MCF 10A (cell line): ENCODE measurements around the gene LNPEP. TPM values are rescaled to one million over a fixed set of nuclear protein-coding genes. Genes with fewer than 3 reads are reported as not detected.

Source experiments
- BruUV-seq: library from RNA; stranded (reverse); fragments of 400-500 nt; replicated peaks from 2 replicates; lab custom pipeline; 2021; lab: Mats Ljungman, UMichigan
- CTCF ChIA-PET: fragments of 300-600 bp; sonication (Branson Sonifier 250); formaldehyde crosslinking; extraction: SDS; loops from one replicate; lab custom pipeline; 2021; ENCODE audit warnings: antibody characterized with exemption, inconsistent platforms; lab: Yijun Ruan, JAX
- POLR2A ChIA-PET: fragments of 300-600, 350-650 bp; sonication (Branson Sonifier 250); formaldehyde crosslinking; extraction: SDS; loops from one replicate; lab custom pipeline; 2020; ENCODE audit warnings: antibody characterized with exemption, inconsistent platforms; lab: Yijun Ruan, JAX
- DNase-seq: peaks from one replicate; pipeline ENCODE4 v3.0.0-alpha.2; 2018; ENCODE audit not compliant: unreplicated experiment
- H3K27ac Mint-ChIP-seq: one replicate; pipeline ENCODE4 v1.8.0; 2022; ENCODE audit warnings: mild to moderate bottlenecking, low read depth, mixed read lengths; ENCODE audit not compliant: unreplicated experiment
- H3K27me3 Mint-ChIP-seq: one replicate; pipeline ENCODE4 v1.8.0; 2022; ENCODE audit warnings: mixed read lengths; ENCODE audit not compliant: insufficient read depth, unreplicated experiment
- H3K36me3 Mint-ChIP-seq: one replicate; pipeline ENCODE4 v1.8.0; 2022; ENCODE audit warnings: mild to moderate bottlenecking, moderate library complexity, mixed read lengths; ENCODE audit not compliant: insufficient read depth, unreplicated experiment
- H3K4me1 Mint-ChIP-seq: one replicate; pipeline ENCODE4 v1.8.0; 2022; ENCODE audit warnings: mixed read lengths; ENCODE audit not compliant: insufficient read depth, unreplicated experiment
- H3K4me3 Mint-ChIP-seq: one replicate; pipeline ENCODE4 v1.8.0; 2022; ENCODE audit warnings: mild to moderate bottlenecking, moderate library complexity, mixed read lengths; ENCODE audit not compliant: unreplicated experiment
- H3K9me3 Mint-ChIP-seq: one replicate; pipeline ENCODE4 v1.8.0; 2022; ENCODE audit warnings: mixed read lengths; ENCODE audit not compliant: unreplicated experiment
- CTCF ChIP-seq: fragments of 200-600 bp; IDR thresholded peaks from one replicate; pipeline ENCODE4 v1.8.0; 2022; ENCODE audit warnings: antibody characterized with exemption, mild to moderate bottlenecking; ENCODE audit not compliant: unreplicated experiment
- intact Hi-C: fragments of 100-400 bp; cut with micrococcal nuclease; formaldehyde crosslinking; loops from 2 replicates; pipeline ENCODE4 v1.14.1; 2022
- total RNA-seq: library from RNA; stranded (reverse); gene quantifications from 2 replicates; pipeline ENCODE4 v1.2.3, GENCODE V29; 2022

Gene LNPEP
- total RNA-seq, 1 experiment from 2014 or later: 26.4 TPM

GRCh38 chr5:96903300-96903699, 32.6 kb upstream of the LNPEP start:
- no peak for DNase-seq
- BruUV-seq: no TSS peak
- CTCF ChIA-PET: interaction anchor here (1.6 kb wide), 1 partner anchor 34 kb away, joined by 3 read pairs; no protein-coding TSS in a partner anchor

GRCh38 chr5:96904054-96904931, 31.6 kb upstream of the LNPEP start:
- H3K36me3 Mint-ChIP-seq: peaks cover 42% of the 10 kb centered on the region
- no peaks in the 10 kb centered on the region for H3K9me3 Mint-ChIP-seq
- no peak overlapping the region for H3K4me3 Mint-ChIP-seq
- POLR2A ChIA-PET: interaction anchor here (0.9 to 1.6 kb wide), 2 partner anchors 28 to 98 kb away, joined by 3 to 4 read pairs; partner anchors contain the start of gene ERAP2
- no peak overlapping the region for H3K27ac Mint-ChIP-seq
- no peaks in the 10 kb centered on the region for H3K4me1 Mint-ChIP-seq
- no peaks in the 10 kb centered on the region for H3K27me3 Mint-ChIP-seq
- BruUV-seq: no TSS peak
- TF ChIP-seq CTCF: no peak
- intact Hi-C loops: no loop called here
- no peak for DNase-seq
- CTCF ChIA-PET: interaction anchor here (0.6 to 1.6 kb wide), 2 partner anchors 153 to 290 kb away, joined by 3 to 5 read pairs; no protein-coding TSS in a partner anchor

More at GRCh38 chr5:96903300-96903699, 32.6 kb upstream of the LNPEP start:
- no peaks in the 10 kb centered on the region for H3K27me3 Mint-ChIP-seq
- H3K27ac Mint-ChIP-seq: no peak overlapping the region
- no peak for TF ChIP-seq CTCF
- POLR2A ChIA-PET: interaction anchor here (0.9 kb wide), 1 partner anchor 97 kb away, joined by 3 read pairs; no protein-coding TSS in a partner anchor
- H3K4me1 Mint-ChIP-seq: no peaks in the 10 kb centered on the region
- no peaks in the 10 kb centered on the region for H3K9me3 Mint-ChIP-seq
- no peak overlapping the region for H3K4me3 Mint-ChIP-seq
- intact Hi-C loops: no loop called here
- H3K36me3 Mint-ChIP-seq: peaks cover 48% of the 10 kb centered on the region

- H3K4me3 Mint-ChIP-seq: no peak overlapping the region
- no peak for DNase-seq
- ChIA-PET POLR2A (interaction anchor here (0.6 kb wide), 2 partner anchors 80 to 245 kb away, joined by 3 read pairs; no protein-coding TSS in a partner anchor), CTCF (no interaction called here)
- peaks cover 37% of the 10 kb centered on the region for H3K36me3 Mint-ChIP-seq
- BruUV-seq: no TSS peak
- H3K4me1 Mint-ChIP-seq: no peaks in the 10 kb centered on the region
- intact Hi-C loops: no loop called here
- H3K27ac Mint-ChIP-seq: no peak overlapping the region
- no peaks in the 10 kb centered on the region for H3K9me3 Mint-ChIP-seq
- H3K27me3 Mint-ChIP-seq: no peaks in the 10 kb centered on the region
- no peak for TF ChIP-seq CTCF
These were observed 30.0 kb upstream of the LNPEP start for GRCh38 chr5:96905864-96906263.

- ChIA-PET CTCF (interaction anchor here (0.6 to 0.9 kb wide), 2 partner anchors 9 to 15 kb away, joined by 4 read pairs; no protein-coding TSS in a partner anchor), POLR2A (interaction anchor here (0.7 kb wide), 1 partner anchor 24 kb away, joined by 3 read pairs; no protein-coding TSS in a partner anchor)
- Mint-ChIP-seq H3K4me1 (no peaks in the 10 kb centered on the region), H3K36me3 (peaks cover 22% of the 10 kb centered on the region), H3K27me3 (no peaks in the 10 kb centered on the region), H3K9me3 (no peaks in the 10 kb centered on the region), H3K27ac (no peak overlapping the region), H3K4me3 (no peak overlapping the region)
- intact Hi-C loops: no loop called here
- BruUV-seq: no TSS peak
- DNase-seq: no peak
- no peak for TF ChIP-seq CTCF
These were observed 26.9 kb upstream of the LNPEP start for GRCh38 chr5:96909003-96909402.
